22Rv1 (cell line): ENCODE results near the gene HSPA1A.

Source experiments
- ZFX ChIP-seq: fragments of 450-650 bp; IDR thresholded peaks from 2 replicates; pipeline ENCODE4 v1.6.1; 2017; ENCODE audit warnings: antibody characterized with exemption, borderline replicate concordance
- TF ChIP-seq, protein P1 (sequence below): fragments of 450-650 bp; IDR thresholded peaks from 2 replicates; pipeline ENCODE4 v1.5.1; 2017; ENCODE audit warnings: mild to moderate bottlenecking

DNA sequence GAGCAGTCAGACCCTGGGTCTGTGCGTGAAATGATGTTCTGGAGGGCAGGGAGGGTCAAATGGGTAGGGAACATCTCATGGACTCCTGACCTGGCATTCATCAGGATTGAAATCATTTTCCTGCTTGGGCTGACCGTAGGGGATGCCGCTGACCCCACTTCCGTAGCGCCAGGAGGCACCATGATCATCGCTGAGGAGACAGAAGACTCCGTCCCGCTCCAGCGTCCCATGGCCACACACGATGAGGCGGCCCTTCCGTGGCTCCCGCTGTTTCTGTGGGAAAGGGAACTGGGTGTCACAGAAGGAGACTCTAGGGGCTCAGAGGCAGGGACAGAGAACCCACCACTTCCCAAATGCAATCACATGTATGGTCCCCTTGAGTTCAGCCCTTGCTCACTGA is 45.0 kb downstream of the HSPA1A start:
- TF ChIP-seq, protein P1, sequence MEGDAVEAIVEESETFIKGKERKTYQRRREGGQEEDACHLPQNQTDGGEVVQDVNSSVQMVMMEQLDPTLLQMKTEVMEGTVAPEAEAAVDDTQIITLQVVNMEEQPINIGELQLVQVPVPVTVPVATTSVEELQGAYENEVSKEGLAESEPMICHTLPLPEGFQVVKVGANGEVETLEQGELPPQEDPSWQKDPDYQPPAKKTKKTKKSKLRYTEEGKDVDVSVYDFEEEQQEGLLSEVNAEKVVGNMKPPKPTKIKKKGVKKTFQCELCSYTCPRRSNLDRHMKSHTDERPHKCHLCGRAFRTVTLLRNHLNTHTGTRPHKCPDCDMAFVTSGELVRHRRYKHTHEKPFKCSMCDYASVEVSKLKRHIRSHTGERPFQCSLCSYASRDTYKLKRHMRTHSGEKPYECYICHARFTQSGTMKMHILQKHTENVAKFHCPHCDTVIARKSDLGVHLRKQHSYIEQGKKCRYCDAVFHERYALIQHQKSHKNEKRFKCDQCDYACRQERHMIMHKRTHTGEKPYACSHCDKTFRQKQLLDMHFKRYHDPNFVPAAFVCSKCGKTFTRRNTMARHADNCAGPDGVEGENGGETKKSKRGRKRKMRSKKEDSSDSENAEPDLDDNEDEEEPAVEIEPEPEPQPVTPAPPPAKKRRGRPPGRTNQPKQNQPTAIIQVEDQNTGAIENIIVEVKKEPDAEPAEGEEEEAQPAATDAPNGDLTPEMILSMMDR: no peak
- TF ChIP-seq ZFX: no peak
